Activated effector memory CD4-positive, alpha-beta T cell treated with Interleukin-2 at 50 U/mL for 16 hours (primary cell): ENCODE data around the gene KRT71.

ENCODE experiments used
- DNase-seq: peaks from one replicate; pipeline ENCODE4 v3.0.0-alpha.2; 2020

Gene KRT71

GRCh38 chr12:52573743-52574142 is 20.8 kb upstream of the KRT71 start, which contains the start of gene KRT74:
TSS of gene KRT74 (minus strand) at chr12:52573843. CDS start at chr12:52573777, 66 bp downstream.
- DNase-seq: no peak

GRCh38 chr12:52573306-52573705 is 20.4 kb upstream of the KRT71 start:
- DNase-seq: no peak

- DNase-seq: no peak
Observed at GRCh38 chr12:52570511-52570910, 17.6 kb upstream of the KRT71 start.

- DNase-seq: no peak
Observed at GRCh38 chr12:52568111-52568510, 15.2 kb upstream of the KRT71 start.

- DNase-seq: no peak
Observed at GRCh38 chr12:52566847-52567291, 13.9 kb upstream of the KRT71 start.

GRCh38 chr12:52564582-52564981 is 11.6 kb upstream of the KRT71 start:
- no peak for DNase-seq

GRCh38 chr12:52561880-52562449 is 9.0 kb upstream of the KRT71 start:
- no peak for DNase-seq

- no peak for DNase-seq
Observed at GRCh38 chr12:52559979-52560378, 7.0 kb upstream of the KRT71 start.

- DNase-seq: no peak
Observed at GRCh38 chr12:52558781-52559445, 6.0 kb upstream of the KRT71 start.

GRCh38 chr12:52557476-52557875 is 4.5 kb upstream of the KRT71 start:
- DNase-seq: no peak

GRCh38 chr12:52555577-52555976 is 2.6 kb upstream of the KRT71 start:
- DNase-seq: no peak

GRCh38 chr12:52552055-52552454 is 890 bp downstream of the KRT71 start:
- DNase-seq: no peak

- DNase-seq: no peak
Observed at GRCh38 chr12:52551216-52551865, 1.6 kb downstream of the KRT71 start.

GRCh38 chr12:52546126-52546525 is 6.8 kb downstream of the KRT71 start:
- DNase-seq: no peak

GRCh38 chr12:52543985-52544883 is 8.7 kb downstream of the KRT71 start:
- no peak for DNase-seq

- DNase-seq: no peak
Observed at GRCh38 chr12:52542785-52543318, 10.1 kb downstream of the KRT71 start.

GRCh38 chr12:52542157-52542556 is 10.8 kb downstream of the KRT71 start:
- DNase-seq: no peak

- no peak for DNase-seq
Observed at GRCh38 chr12:52541709-52542108, 11.2 kb downstream of the KRT71 start.

- no peak for DNase-seq
Observed at GRCh38 chr12:52540531-52540930, 12.4 kb downstream of the KRT71 start.

- no peak for DNase-seq
Observed at GRCh38 chr12:52539821-52540173, 13.1 kb downstream of the KRT71 start.

- DNase-seq: no peak
Observed at GRCh38 chr12:52539083-52539820, 13.7 kb downstream of the KRT71 start.

- no peak for DNase-seq
Observed at GRCh38 chr12:52537101-52537500, 15.8 kb downstream of the KRT71 start.
